H1 (cell line): ENCODE measurements around the gene LARP4B.

Experiments used
- EZH2 ChIP-seq: fragments of 200-600 bp; sonication (generic); IDR thresholded peaks from 2 replicates; pipeline ENCODE4 v1.7.1; 2012; ENCODE audit warnings: low read depth, mild to moderate bottlenecking, moderate library complexity, low read length, inconsistent platforms; ENCODE audit not compliant: severe bottlenecking
- TF ChIP-seq, protein P1 (sequence below), 3 experiments: IDR thresholded peaks; 1 replicate in 2 of 3; 2 replicates in 1 of 3; pipeline versions ENCODE4 v1.5.1 to v1.6.1; 2011; ENCODE audit warnings: low read length in 3 of 3, mild to moderate bottlenecking in 3 of 3, inconsistent platforms in 2 of 3, low read depth in 1 of 3, moderate library complexity in 1 of 3; ENCODE audit not compliant: insufficient read depth in 1 of 3; ENCODE audit errors: control extremely low read depth in 1 of 3

DNA sequence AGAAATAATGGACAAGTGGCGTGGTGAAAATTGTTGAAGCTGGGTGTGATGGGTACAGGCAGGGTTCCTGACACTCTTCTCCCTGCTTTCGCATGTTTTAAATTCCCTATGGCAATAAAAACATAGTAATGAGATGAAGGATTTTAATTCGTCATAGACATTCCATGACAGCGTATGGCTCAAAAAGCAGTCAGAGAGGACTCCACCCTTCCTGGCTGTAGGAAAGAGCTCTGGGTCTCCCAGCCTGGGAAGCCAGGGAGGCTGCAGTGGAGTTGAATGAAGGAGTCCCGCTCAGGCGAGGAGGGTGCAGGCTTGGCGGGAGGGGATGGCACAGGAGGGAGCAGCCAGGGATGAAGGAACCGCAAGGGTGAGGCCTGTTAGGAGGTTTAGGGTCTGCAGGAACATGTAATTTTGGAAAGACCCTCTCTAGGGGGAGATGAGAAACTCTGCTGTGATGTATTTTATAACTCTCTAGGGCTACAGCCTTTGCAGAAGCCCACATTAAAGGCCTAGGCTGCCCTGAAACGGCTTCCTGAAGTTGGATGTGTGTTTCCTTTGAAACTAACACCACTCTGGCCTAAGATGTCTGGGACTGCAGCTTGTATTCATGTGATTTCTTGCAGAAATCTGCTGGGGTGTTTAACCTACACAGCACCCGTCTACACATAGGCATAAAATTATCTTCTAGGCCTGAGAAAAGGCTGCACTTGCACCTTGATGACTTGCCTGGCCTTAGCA lies 7.6 kb upstream of the LARP4B start:
- TF ChIP-seq, protein P1, sequence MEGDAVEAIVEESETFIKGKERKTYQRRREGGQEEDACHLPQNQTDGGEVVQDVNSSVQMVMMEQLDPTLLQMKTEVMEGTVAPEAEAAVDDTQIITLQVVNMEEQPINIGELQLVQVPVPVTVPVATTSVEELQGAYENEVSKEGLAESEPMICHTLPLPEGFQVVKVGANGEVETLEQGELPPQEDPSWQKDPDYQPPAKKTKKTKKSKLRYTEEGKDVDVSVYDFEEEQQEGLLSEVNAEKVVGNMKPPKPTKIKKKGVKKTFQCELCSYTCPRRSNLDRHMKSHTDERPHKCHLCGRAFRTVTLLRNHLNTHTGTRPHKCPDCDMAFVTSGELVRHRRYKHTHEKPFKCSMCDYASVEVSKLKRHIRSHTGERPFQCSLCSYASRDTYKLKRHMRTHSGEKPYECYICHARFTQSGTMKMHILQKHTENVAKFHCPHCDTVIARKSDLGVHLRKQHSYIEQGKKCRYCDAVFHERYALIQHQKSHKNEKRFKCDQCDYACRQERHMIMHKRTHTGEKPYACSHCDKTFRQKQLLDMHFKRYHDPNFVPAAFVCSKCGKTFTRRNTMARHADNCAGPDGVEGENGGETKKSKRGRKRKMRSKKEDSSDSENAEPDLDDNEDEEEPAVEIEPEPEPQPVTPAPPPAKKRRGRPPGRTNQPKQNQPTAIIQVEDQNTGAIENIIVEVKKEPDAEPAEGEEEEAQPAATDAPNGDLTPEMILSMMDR (IDR thresholded peaks at IDR 0.05; ENCODE audit: control extremely low read depth in 1 of 3, insufficient read depth in 1 of 3, low read depth in 1 of 3, low read length in 3 of 3): no peak
- no peak for TF ChIP-seq EZH2
